ENCODE results near the gene CELF1.

The CELF1 gene

GRCh38 chr11:47589118-47589517 lies 36.2 kb upstream of the CELF1 start:
- Histone ChIP-seq H3K9ac (ENCODE audit: low read length) (no peak overlapping the region), H3K4me3 (ENCODE audit: low read length) (peak overlapping the region; percentile 52), H3K36me3 (ENCODE audit: control insufficient read depth, insufficient read depth, low read length) (peaks cover 3% of the 10 kb centered on the region), H3K27me3 (ENCODE audit: control insufficient read depth, insufficient read depth, low read length) (peaks cover 10% of the 10 kb centered on the region), H3K4me1 (ENCODE audit: control insufficient read depth, insufficient read depth, low read length) (no peaks in the 10 kb centered on the region), H3K27ac (ENCODE audit: low read depth, low read length) (no peak overlapping the region)

- H3K4me3 ChIP-seq (ENCODE audit: low read length): no peak overlapping the region
- H3K36me3 ChIP-seq (ENCODE audit: control insufficient read depth, insufficient read depth, low read length): peaks cover 16% of the 10 kb centered on the region
- no peaks in the 10 kb centered on the region for H3K4me1 ChIP-seq (ENCODE audit: control insufficient read depth, insufficient read depth, low read length)
- H3K27me3 ChIP-seq (ENCODE audit: control insufficient read depth, insufficient read depth, low read length): no peaks in the 10 kb centered on the region
- H3K9ac ChIP-seq (ENCODE audit: low read length): no peak overlapping the region
- no peak overlapping the region for H3K27ac ChIP-seq (ENCODE audit: low read depth, low read length)
Measured at GRCh38 chr11:47587723-47588326, 34.9 kb upstream of the CELF1 start.

- H3K27ac ChIP-seq (ENCODE audit: low read depth, low read length): no peak overlapping the region
- H3K27me3 ChIP-seq (ENCODE audit: control insufficient read depth, insufficient read depth, low read length): no peaks in the 10 kb centered on the region
- H3K9ac ChIP-seq (ENCODE audit: low read length): no peak overlapping the region
- H3K4me1 ChIP-seq (ENCODE audit: control insufficient read depth, insufficient read depth, low read length): no peaks in the 10 kb centered on the region
- peaks cover 22% of the 10 kb centered on the region for H3K36me3 ChIP-seq (ENCODE audit: control insufficient read depth, insufficient read depth, low read length)
- no peak overlapping the region for H3K4me3 ChIP-seq (ENCODE audit: low read length)
Measured at GRCh38 chr11:47587039-47587716, 34.2 kb upstream of the CELF1 start.

GRCh38 chr11:47586098-47586855 lies 33.3 kb upstream of the CELF1 start, which contains the start of gene FAM180B:
TSS of gene FAM180B (plus strand) at chr11:47586678. CDS start at chr11:47586769, 91 bp downstream.
- Histone ChIP-seq H3K9ac (ENCODE audit: low read length) (no peak within 1 kb of the TSS), H3K27ac (ENCODE audit: low read depth, low read length) (no peak within 1 kb of the TSS), H3K4me3 (ENCODE audit: low read length) (no peak within 1 kb of the TSS), H3K4me1 (ENCODE audit: control insufficient read depth, insufficient read depth, low read length) (no peaks in the 10 kb centered on the region), H3K27me3 (ENCODE audit: control insufficient read depth, insufficient read depth, low read length) (no peaks in the 10 kb centered on the region), H3K36me3 (ENCODE audit: control insufficient read depth, insufficient read depth, low read length) (peaks cover 30% of the 10 kb centered on the region)

GRCh38 chr11:47583844-47584243 lies 30.9 kb upstream of the CELF1 start:
- H3K9ac ChIP-seq (ENCODE audit: low read length): no peak overlapping the region
- no peaks in the 10 kb centered on the region for H3K27me3 ChIP-seq (ENCODE audit: control insufficient read depth, insufficient read depth, low read length)
- no peak overlapping the region for H3K4me3 ChIP-seq (ENCODE audit: low read length)
- no peak overlapping the region for H3K27ac ChIP-seq (ENCODE audit: low read depth, low read length)
- peaks cover 35% of the 10 kb centered on the region for H3K36me3 ChIP-seq (ENCODE audit: control insufficient read depth, insufficient read depth, low read length)
- H3K4me1 ChIP-seq (ENCODE audit: control insufficient read depth, insufficient read depth, low read length): peaks cover 10% of the 10 kb centered on the region

- H3K4me3 ChIP-seq (ENCODE audit: low read length): peak within 1 kb of the TSS; percentile 83
- no peaks in the 10 kb centered on the region for H3K27me3 ChIP-seq (ENCODE audit: control insufficient read depth, insufficient read depth, low read length)
- H3K4me1 ChIP-seq (ENCODE audit: control insufficient read depth, insufficient read depth, low read length): peaks cover 20% of the 10 kb centered on the region
- peak within 1 kb of the TSS; percentile 60 for H3K9ac ChIP-seq (ENCODE audit: low read length)
- peaks cover 31% of the 10 kb centered on the region for H3K36me3 ChIP-seq (ENCODE audit: control insufficient read depth, insufficient read depth, low read length)
- H3K27ac ChIP-seq (ENCODE audit: low read depth, low read length): peak within 1 kb of the TSS; percentile 87
Measured at GRCh38 chr11:47578524-47579494, 25.9 kb upstream of the CELF1 start, which contains the start of the genes KBTBD4 and NDUFS3. TSS of gene KBTBD4 (minus strand) at chr11:47578970. CDS start at chr11:47578951, 19 bp downstream. TSS of gene NDUFS3 (plus strand) at chr11:47579074. CDS start at chr11:47579092, 18 bp downstream.

GRCh38 chr11:47577460-47578041 lies 24.6 kb upstream of the CELF1 start:
- H3K4me1 ChIP-seq (ENCODE audit: control insufficient read depth, insufficient read depth, low read length): peaks cover 20% of the 10 kb centered on the region
- H3K27ac ChIP-seq (ENCODE audit: low read depth, low read length): no peak overlapping the region
- H3K27me3 ChIP-seq (ENCODE audit: control insufficient read depth, insufficient read depth, low read length): no peaks in the 10 kb centered on the region
- peaks cover 24% of the 10 kb centered on the region for H3K36me3 ChIP-seq (ENCODE audit: control insufficient read depth, insufficient read depth, low read length)
- peak overlapping the region; percentile 83 for H3K4me3 ChIP-seq (ENCODE audit: low read length)
- no peak overlapping the region for H3K9ac ChIP-seq (ENCODE audit: low read length)

- H3K4me3 ChIP-seq (ENCODE audit: low read length): no peak overlapping the region
- H3K9ac ChIP-seq (ENCODE audit: low read length): no peak overlapping the region
- no peaks in the 10 kb centered on the region for H3K27me3 ChIP-seq (ENCODE audit: control insufficient read depth, insufficient read depth, low read length)
- peaks cover 20% of the 10 kb centered on the region for H3K36me3 ChIP-seq (ENCODE audit: control insufficient read depth, insufficient read depth, low read length)
- H3K27ac ChIP-seq (ENCODE audit: low read depth, low read length): no peak overlapping the region
- H3K4me1 ChIP-seq (ENCODE audit: control insufficient read depth, insufficient read depth, low read length): peaks cover 11% of the 10 kb centered on the region
Measured at GRCh38 chr11:47573321-47573720, 20.4 kb upstream of the CELF1 start.

- H3K9ac ChIP-seq (ENCODE audit: low read length): no peak overlapping the region
- H3K4me3 ChIP-seq (ENCODE audit: low read length): no peak overlapping the region
- no peak overlapping the region for H3K27ac ChIP-seq (ENCODE audit: low read depth, low read length)
- H3K27me3 ChIP-seq (ENCODE audit: control insufficient read depth, insufficient read depth, low read length): no peaks in the 10 kb centered on the region
- H3K4me1 ChIP-seq (ENCODE audit: control insufficient read depth, insufficient read depth, low read length): peaks cover 6% of the 10 kb centered on the region
- peaks cover 20% of the 10 kb centered on the region for H3K36me3 ChIP-seq (ENCODE audit: control insufficient read depth, insufficient read depth, low read length)
Measured at GRCh38 chr11:47572715-47573255, 19.9 kb upstream of the CELF1 start.

GRCh38 chr11:47571895-47572294 lies 19.0 kb upstream of the CELF1 start:
- peaks cover 18% of the 10 kb centered on the region for H3K36me3 ChIP-seq (ENCODE audit: control insufficient read depth, insufficient read depth, low read length)
- H3K27ac ChIP-seq (ENCODE audit: low read depth, low read length): no peak overlapping the region
- H3K27me3 ChIP-seq (ENCODE audit: control insufficient read depth, insufficient read depth, low read length): no peaks in the 10 kb centered on the region
- no peaks in the 10 kb centered on the region for H3K4me1 ChIP-seq (ENCODE audit: control insufficient read depth, insufficient read depth, low read length)
- no peak overlapping the region for H3K4me3 ChIP-seq (ENCODE audit: low read length)
- no peak overlapping the region for H3K9ac ChIP-seq (ENCODE audit: low read length)

GRCh38 chr11:47571357-47571729 lies 18.4 kb upstream of the CELF1 start:
- Histone ChIP-seq H3K4me3 (ENCODE audit: low read length) (no peak overlapping the region), H3K9ac (ENCODE audit: low read length) (no peak overlapping the region), H3K27me3 (ENCODE audit: control insufficient read depth, insufficient read depth, low read length) (no peaks in the 10 kb centered on the region), H3K4me1 (ENCODE audit: control insufficient read depth, insufficient read depth, low read length) (peaks cover 2% of the 10 kb centered on the region), H3K27ac (ENCODE audit: low read depth, low read length) (no peak overlapping the region), H3K36me3 (ENCODE audit: control insufficient read depth, insufficient read depth, low read length) (peaks cover 17% of the 10 kb centered on the region)

Measured in rectal smooth muscle tissue (tissue), 1 donor.